GM19238 (cell line): ENCODE results near the gene KCNMA1.

Source experiments
- DNase-seq: peaks from one replicate; pipeline ENCODE4 v3.0.0; 2011; ENCODE audit warnings: low spot score; ENCODE audit not compliant: insufficient read length

The KCNMA1 gene

DNA sequence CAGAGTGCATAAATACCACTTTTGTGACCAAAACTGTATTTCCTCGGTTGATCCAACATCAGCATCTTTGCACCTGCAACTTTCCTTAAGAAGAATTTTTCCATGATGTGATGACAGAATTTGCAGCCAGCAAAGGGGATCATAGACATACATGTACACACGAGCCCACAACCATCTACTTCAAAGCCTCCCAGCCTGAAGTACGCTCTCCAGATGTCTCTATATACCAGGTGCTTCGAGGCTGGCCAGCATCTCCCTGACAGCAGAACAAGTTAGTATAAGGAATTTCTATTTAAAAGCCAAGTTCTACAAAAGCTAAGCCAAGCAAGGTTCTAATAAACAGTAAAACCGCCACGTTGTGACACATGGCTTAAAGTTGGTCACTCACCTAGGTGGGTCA, 328.5 kb downstream of the KCNMA1 start:
- DNase-seq, result no peak

- no peak for DNase-seq
These were observed 329.4 kb downstream of the KCNMA1 start for GRCh38 chr10:77308084-77308732.

DNA sequence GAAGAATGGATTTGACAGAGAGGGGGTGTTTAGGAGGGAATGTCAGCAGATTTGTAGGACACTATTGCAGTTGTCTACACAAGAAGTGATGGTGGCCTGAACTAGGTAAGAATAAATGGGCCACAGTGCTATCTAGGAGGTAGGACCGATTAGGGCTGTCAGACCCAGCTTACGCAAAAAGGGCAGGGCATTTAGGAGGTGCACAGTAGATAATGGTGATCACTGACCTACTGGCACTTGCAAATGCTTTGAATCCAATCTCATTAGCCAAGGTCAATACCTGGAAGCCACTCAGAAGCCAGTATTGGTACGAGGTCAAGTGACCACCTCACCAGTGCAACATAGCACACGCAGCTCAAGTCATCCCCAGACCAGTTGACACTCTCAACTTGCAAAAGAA, 330.9 kb downstream of the KCNMA1 start:
- no peak for DNase-seq

GRCh38 chr10:77305650-77306632, 331.7 kb downstream of the KCNMA1 start:
- no peak for DNase-seq

DNA sequence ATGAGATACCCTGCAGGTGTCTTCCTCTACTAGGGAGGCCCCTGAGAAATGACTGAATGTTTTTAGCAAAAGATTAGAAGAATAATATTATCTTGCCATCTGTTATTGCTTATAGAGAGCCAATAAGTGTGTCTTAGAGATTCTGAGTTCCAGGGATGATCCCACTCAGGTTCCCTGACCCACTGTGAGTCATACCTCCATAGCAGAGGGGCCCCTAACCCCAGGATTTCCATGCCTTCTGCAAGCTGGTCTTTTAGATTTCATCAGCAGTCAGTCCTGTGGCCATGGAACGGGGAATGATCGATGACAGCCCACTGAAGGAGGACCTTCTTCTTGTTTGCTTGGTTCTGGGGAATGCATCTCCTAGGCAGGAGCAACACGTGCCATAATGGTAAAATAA, 333.4 kb downstream of the KCNMA1 start:
- DNase-seq, result no peak

DNA sequence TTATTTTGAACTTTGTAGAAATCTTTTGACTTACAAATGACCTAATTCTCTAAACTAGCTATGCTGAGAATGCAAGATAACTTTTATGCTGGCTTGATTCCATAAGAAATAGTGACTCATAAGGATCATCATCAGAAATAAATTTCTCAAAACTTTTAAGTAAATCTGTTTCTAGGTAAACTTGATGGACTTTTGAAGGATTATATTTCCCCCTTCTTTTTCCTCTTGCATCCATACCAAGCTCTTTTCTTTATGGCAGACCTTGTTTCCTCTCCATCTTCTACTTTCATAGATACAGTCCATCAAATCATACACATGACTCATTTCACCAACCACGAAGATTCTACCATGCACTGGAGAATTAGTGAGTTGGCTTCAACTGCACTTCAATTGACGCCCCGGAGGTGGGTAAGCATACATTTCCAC, 336.3 kb downstream of the KCNMA1 start:
- DNase-seq, result no peak

DNA sequence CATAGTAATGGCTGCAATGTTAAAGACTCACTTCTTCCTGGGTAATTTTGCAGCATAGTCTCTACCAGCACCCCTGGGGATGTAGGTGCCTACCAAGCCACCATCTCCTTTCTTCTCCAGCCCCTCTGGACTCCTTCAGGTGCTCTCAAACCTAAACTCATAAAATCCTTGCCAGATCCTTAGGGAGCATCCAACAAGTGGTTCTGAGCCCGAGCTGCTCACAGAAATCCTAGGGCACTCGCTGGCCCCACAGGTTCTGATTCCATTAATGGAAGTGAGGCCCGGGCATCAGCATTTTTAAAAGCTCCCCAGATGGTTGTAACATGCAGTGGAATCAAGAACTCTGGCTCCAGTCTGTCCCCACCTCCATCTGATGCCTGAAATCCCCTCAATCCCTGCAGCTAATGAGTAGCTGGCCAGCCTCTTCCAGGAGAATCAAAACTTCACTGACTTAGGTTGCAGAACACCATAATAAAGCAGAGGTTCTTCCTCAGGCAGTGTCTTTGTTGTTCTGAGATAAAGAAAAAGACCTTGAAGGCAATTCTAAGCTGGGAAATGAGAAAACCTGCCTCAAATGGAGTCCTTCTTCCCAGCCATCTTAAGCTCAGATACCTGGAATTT, 336.8 kb downstream of the KCNMA1 start:
- DNase-seq, result no peak

DNA sequence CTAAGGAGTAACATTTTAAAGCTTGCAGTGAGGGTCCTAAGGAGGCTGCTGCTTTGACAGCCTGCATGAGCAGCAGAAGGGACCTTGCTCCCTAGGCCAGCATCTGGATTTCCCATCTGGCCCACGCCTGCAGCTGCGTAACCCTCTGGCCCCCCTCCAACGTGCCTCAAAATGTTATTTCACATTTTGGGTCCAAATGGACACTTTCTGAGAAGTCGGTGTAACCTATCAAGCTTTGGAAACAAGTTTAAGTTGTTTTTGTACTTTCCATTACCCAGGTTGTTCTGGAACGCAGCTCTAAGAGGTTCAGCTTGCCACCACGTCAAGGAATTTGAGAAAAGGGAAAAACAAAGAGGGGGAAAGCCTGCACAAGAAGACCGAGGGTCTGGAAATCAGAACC, 338.3 kb downstream of the KCNMA1 start:
- no peak for DNase-seq

GRCh38 chr10:77297393-77297739, 340.2 kb downstream of the KCNMA1 start:
- DNase-seq, result no peak

DNA sequence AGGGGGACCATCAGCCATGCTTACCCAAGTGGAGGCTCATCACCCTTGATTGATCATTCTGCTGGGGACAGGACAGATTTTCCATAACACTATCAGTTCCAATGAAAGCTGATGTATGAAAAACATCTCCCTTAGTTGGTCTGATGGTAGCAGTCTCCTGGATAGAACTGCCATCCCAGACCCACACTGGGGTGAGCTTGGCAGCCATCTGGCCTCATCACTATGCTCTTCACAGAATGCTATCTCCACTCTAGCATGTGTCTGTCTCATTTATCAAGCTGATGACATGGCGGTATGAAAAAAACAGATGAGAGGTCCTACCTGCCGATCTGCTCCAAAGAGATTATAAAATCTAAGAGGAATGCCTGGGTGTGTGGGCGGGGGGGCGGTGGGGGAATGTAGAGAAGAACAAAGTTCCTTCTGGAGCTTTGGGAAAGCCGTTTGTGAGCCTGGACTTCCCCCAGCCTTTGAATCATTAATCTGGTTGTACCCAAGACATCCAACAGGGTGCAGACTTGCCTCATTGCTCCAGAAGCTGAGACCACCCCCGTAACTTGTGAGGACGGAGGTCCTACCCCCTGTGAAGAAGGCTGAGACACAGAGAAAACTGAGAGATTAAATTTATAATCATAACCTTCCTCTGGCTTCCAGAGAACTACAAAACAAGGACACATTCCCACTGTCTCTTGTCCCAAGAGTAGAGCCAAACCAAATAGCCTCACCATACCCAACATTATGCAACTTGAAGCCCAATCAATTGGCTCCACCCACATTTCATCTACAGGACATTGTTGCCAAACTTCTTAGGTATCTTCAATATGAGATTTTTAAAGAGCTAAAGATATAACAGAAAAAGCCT, 340.8 kb downstream of the KCNMA1 start:
- DNase-seq, result no peak

GRCh38 chr10:77293773-77294172, 343.8 kb downstream of the KCNMA1 start:
- DNase-seq, result no peak

- DNase-seq, result no peak
These were observed 344.3 kb downstream of the KCNMA1 start for GRCh38 chr10:77293347-77293746.

DNA sequence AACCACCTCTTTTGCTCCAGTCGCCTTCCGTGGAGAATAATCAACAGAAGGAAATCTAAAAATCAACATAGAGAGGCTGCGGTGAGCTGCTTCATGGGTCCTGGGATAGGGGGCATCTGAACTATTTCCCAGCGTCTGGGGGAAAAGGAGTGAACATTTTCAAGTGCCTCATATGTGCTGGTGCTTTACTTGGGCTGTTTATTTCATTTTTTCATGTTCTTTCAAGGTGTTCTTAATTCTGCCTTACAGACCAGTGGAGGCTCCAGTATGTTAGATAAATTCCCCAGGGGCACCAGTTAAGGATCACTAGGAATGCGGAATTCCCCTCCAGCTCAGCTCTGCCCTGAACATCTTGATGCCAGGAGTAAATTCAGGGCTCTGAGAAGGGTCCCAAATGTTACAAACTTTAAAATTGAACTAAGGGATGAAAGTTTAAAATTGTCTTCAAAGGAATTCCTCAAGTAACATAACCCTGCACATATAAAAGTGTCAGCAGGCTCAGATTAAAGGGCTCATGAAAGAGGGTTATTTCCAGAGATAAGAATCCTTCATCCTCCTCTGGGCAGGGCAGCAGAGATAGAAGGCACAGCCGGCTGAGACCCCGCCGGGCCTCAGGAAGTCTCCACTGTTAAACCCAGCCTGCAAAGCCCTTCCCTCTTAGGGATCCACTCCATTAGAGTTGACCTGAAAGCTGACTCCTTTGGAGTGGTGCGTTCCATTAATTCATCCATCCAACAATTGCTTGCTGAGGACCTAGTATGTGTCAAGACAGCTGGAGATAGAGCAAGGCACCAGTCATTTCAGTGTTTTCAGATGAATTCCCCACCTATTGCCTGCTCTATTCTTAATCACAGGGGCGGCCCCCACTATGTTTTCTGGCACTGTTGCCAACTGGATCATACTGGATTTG, 345.8 kb downstream of the KCNMA1 start:
- no peak for DNase-seq

DNA sequence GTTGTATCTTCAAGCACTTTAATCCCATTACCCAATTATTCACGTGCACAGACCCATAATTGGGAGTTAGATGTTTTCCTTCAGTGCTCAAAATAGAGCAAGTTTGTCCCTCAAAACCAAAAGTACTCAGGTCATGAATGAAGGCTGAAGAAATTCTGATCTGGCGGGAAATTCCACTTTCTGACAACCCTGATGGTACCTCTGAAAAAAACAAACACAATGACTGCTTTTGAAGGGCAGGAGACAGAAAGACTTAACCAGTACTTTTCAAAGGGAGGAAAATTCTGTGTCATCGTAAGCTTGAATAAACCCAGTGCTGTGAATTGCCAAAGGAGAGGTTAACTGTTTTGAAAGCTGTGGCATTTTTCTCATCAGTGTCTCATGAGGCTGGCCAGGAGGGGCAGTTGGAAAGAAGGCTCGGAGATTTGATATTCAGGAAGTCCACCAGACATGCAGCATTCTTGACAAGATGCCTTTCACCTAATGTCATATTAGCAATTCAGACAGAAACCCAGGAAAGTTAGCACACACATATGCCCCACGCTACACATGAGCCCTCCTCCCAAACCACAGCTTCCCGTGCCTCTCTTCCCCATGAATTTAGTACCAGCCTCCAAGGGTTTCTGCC, 347.0 kb downstream of the KCNMA1 start:
- no peak for DNase-seq

DNA sequence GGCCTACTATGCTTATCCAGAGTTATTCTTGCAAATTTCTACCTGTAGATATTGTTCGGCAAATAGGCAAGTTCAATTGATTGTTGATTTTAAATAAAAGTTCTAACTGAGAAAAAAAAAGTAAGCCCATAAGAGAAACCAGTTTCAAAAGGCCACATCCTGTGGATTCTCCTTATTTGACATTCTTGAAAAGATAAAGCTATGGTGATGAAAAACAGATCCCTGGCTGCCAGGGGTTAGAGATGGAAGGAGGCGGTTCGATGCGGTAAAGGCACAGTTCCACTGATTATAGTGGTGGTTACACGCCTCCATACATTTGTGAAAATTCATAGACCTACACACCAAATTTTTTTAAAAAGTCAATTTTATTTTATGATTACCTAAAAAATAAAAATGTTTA, 347.8 kb downstream of the KCNMA1 start:
- no peak for DNase-seq

GRCh38 chr10:77289027-77289501, 348.5 kb downstream of the KCNMA1 start:
- no peak for DNase-seq

DNA sequence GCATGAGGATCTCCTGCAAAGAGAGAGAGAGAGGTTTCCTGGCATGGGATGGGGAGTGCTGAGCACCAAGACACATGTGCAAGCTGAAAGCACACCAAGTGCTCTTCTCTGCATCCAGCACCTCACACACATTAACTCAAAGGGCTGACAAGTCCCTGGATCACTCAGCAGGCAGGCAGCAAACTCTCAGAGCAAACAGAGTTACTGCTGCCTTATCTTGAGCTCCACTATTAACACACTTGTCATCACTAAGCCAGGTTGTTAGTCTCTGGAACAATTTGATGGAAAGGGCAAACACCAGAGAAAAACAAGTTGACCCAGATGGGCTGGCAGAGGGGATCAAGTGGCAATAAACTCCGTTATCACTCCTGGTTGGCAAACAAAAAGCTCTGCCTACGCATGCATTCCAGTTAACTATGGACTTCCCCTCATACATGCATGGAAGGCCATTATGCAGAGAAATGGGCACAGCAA, 349.9 kb downstream of the KCNMA1 start:
- DNase-seq, result no peak

DNA sequence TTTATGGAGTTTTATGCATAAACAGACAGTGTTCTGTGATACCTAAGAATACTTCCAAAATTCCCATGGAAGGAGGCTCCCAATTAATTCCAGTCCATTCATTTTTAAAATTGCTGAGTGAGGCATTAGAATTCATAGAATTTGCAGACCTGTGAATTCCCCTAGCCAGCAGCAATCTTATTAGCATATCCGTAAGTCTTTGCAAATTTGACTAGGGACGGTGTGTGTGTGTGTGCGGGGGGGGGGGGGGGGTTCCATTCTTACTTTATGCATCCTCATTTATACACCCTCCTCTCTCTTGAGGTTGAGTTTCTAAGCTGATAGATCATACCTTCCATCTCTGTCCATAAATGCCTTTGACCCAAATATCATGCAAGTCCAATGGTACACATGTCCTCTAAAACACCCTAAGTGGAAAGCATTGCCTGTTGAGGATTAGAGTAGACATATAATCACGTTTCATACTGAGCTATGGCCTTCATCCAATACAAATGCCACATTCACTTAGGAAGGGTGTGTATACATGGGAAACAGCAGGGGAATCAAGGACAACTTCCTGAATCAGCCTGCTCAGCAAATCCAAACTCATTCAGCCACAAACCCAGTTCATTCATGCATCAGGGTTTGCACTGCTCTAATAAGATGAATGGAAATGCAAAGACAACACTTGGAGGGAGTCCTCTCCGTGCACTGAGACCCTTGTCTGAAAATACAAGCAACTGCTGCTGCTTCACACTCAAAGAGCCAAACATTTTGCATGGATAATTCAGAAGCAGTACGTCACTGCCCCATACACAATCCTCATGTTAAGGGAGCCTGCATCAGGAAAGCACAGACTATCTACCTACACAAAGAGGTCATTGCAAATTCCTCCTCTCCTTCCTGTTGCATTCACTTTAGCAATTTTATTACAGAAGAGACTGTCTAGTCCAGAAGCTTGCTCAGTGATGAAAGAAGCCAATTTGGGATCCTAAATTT, 350.8 kb downstream of the KCNMA1 start:
- no peak for DNase-seq
